Right lobe of liver (tissue), 4 donors: ENCODE data around the gene PDE6G.

Experiments
- POLR2A ChIP-seq: fragments of 450-650 bp; IDR thresholded peaks from one replicate; pipeline ENCODE4 v1.6.1; 2017; ENCODE audit warnings: antibody characterized with exemption, mild to moderate bottlenecking
- TF ChIP-seq, protein P1 (sequence below), 4 donors: fragments of 200-600 bp in 3 of 4; fragments of 450-650 bp in 1 of 4; IDR thresholded peaks; one replicate each; pipeline versions ENCODE4 v1.5.1 to v1.8.0; 2016 to 2022; ENCODE audit warnings: antibody characterized with exemption in 4 of 4, mild to moderate bottlenecking in 2 of 4
- donor health status: DM: no; HTN: no; CAD: no.
- donor health status: DM: no; HTN: no; CAD: no.
- donor health status: DM: no; HTN: yes; CAD: no.

GRCh38 chr17:81631482-81631881 lies 24.9 kb downstream of the PDE6G start:
- no peak for TF ChIP-seq POLR2A
- TF ChIP-seq, protein P1, sequence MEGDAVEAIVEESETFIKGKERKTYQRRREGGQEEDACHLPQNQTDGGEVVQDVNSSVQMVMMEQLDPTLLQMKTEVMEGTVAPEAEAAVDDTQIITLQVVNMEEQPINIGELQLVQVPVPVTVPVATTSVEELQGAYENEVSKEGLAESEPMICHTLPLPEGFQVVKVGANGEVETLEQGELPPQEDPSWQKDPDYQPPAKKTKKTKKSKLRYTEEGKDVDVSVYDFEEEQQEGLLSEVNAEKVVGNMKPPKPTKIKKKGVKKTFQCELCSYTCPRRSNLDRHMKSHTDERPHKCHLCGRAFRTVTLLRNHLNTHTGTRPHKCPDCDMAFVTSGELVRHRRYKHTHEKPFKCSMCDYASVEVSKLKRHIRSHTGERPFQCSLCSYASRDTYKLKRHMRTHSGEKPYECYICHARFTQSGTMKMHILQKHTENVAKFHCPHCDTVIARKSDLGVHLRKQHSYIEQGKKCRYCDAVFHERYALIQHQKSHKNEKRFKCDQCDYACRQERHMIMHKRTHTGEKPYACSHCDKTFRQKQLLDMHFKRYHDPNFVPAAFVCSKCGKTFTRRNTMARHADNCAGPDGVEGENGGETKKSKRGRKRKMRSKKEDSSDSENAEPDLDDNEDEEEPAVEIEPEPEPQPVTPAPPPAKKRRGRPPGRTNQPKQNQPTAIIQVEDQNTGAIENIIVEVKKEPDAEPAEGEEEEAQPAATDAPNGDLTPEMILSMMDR (IDR thresholded peaks at IDR 0.05): no peak
